ENCODE data around the gene ZBTB48.
"Not testable (repeated sequence)": the region's sequence is repeated elsewhere in the genome, so short reads cannot be mapped to it uniquely, and the experiment has no call there.

Gene ZBTB48

DNA sequence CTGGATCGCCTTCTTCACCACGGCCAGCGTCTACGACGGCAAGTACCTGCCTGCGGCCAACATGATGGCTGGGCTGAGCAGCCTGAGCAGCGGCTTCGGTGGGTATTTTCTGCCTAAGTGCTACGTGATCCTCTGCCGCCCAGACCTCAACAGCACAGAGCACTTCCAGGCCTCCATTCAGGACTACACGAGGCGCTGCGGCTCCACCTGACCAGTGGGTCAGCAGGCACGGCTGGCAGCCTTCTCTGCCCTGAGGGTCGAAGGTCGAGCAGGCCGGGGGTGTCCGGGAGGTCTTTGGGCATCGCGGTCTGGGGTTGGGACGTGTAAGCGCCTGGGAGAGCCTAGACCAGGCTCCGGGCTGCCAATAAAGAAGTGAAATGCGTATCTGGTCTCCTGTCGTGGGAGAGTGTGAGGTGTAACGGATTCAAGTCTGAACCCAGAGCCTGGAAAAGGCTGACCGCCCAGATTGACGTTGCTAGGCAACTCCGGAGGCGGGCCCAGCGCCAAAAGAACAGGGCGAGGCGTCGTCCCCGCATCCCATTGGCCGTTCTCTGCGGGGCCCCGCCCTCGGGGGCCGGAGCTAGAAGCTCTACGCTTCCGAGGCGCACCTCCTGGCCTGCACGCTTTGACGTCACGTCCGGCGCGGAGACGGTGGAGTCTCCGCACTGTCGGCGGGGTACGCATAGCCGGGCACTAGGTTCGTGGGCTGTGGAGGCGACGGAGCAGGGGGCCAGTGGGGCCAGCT lies at the start of gene ZBTB48:
ZBTB48 (plus strand) TSS at position 621 of the 745 bp plus-strand sequence. CDS start 616 bp downstream, outside the sequence.
- DNase-seq = peak; percentile 85 to 99 (median 96)

DNA sequence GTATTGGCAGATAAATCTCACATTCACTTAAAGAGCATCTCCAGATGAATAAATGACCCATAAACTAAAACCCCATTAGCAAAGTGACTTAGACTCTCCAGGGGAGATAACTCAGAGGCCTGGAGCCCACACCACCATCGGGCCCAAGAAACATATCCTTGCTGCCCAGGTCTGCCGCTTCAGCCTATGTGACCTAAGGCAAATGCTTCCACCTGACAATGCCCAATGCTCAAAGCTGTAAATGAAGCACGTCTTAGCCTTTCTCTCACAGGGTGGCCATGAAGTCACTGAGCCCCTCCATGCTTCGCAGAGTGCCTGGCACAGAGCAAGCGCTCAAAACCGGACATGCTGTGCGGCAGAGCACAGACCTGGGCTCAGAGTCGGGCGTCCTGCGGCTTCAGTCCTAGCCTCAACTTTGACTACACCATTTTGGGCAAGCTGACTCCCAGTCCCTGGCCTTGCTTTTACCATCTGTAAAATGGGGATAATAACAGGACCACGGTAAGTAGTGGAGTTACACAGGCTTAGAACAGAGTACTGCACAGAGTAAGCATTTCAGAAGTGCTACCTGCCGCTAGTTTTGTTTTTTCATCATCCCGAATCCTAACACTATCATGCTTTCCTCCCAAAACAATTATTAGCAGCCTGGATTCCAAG lies 49.2 kb upstream of the ZBTB48 start:
- no peak for DNase-seq

DNA sequence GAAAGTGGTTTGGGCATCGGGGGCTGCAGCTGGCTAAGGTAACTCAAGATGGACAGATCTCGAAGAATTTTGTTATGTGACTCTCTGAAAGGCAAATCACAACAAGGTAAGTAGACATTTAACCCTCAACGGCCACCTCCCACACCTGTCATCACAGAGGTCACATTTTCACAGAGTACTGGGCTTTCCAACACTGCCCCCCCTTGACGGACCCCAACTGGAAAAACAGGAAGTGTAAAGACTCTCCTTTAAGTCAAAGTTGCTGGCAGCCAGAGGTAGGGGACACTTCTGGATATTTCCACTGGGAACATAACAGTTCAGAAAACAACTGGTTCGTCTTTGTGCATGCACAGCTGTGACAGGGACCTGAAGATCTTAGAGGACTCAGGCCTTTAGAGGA lies 47.8 kb upstream of the ZBTB48 start:
- DNase-seq = no peak

DNA sequence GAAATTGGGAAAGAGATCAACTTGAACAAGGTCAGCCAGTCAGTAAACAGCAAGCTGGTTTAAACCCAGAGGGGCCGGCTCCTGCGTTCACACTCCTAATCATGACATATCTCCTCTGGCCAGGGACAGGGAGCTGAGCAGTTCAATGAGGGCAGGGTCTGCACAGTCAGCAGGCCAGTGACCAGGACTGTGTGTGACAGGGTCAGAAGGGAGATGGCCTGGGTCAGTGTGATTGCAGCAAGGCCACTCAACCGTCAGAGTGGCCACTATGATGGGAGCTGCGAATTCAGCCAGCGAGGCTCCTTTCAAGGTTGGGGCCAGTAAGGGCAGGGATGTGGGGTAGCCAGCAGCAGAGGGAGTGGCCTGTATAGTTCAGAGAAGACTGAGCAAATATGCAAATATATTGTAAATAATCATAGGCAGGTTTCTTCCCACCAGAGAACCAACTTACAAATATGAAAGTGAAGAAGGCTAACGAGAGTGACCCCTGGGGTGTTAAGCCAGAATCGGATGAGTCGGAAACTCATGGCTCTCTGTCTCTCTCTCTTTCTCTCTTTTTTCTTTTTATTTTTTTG lies 45.5 kb upstream of the ZBTB48 start:
- DNase-seq = no peak

DNA sequence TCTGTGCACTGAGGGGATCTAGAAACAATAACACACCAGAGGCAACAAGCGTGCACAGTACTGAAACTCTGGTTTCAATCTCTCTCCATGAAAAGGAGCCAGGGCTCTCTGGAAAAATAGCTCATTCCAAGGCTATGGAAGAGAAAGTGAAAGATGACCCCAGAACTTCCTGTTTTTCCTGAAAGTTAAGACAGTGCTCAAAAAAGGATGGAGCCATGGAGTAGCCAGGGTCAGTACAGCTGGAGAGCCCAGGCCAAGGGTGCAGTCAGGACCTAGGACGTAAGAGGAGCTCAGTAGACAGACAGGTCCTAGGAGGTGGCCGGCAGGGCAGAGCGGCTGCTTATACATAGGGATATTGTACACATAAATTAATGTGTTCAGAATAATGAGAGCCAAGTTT lies 44.6 kb upstream of the ZBTB48 start:
- no peak for DNase-seq

DNA sequence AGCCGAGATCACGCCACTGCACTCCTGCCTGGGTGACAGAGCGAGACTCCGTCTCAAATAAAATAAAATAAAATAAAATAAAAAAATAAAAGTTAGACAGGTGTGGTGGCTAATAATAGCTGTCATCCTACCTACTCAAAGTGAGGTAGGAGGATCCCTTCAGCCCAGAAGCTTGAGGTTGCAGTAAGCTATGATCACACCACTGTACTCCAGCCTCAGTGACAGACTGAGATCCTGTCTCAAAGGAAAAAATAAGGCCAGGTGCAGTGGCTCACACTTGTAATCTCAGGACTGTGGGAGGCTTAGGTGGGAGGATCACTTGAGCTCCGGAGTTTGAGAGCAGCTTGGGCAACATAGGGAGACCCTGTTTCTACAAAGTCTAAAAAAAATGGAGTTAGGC lies 43.5 kb upstream of the ZBTB48 start:
- DNase-seq = no peak

DNA sequence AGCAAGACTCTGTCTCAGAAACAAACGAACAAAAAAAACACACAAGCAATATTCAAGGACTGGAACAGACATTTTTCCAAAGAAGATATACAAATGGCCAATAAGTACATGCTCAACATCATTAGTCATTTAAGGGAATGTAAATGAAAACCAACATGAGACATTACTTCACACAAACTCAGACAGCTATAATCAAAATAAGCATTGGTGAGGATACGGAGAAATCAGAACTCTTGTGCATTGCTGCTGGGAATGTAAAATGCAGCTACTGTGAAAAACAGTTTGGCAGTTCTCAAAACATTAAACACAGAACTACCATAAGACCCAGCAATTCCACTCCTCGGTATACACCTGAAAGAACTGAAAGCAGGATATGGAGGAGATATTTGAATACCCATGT lies 40.8 kb upstream of the ZBTB48 start:
- no peak for DNase-seq

DNA sequence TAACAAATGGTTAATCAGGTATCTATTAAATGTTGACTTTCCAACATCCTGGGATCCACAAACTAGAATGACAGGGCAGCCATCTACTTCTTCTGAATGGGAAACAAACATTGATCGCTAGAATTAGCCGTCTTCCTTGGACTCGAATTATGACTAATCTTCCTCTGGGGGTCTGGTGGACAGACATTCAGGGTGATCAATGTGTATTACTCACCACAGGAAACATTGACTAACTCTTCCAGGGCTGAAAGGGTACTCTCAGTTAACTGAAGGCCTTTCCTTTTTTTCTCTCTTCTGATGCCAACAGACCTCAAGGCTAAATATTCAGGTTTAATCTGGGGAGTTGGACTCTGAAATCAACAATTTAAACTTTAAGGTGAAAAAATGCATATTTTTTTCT lies 35.0 kb upstream of the ZBTB48 start:
- DNase-seq = no peak

DNA sequence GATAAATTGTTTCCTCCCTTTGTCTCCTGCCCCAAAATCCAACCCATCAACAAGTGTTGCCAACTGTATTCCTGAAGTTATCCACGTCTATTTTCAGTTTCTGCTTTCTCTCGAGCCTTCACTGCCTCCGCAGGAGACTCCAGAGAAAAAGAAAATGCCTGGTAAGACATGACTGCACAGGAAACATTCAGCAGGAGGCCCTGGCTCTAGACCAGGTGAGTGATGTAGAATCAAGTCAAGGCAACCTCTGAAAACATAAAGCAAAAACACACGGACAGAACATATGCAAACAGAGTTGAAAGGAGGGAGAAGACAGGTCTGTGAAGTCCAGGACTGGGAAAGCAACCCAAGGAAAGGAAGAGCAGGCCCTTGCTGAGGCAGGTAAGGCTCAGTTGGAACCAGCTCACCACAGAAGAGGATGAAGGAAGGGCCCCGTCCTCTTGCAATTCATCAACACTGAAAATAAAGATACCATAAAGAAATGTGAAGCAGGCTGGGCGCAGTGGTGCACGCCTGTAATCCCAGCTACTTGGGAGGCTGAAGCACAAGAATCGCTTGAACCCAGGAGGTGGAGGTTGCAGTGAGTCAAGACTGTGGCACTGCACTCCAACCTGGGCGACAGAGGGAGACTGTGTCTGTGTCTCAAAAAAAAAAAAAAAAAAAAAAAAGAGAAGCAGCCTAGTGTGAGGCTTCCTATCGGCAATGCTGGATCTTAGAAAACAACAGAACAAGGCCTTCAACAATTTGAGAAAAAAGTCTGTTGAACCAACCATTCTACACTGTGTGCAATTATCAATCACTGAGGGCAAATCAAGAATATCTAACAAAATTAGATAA lies 34.3 kb upstream of the ZBTB48 start:
- no peak for DNase-seq

DNA sequence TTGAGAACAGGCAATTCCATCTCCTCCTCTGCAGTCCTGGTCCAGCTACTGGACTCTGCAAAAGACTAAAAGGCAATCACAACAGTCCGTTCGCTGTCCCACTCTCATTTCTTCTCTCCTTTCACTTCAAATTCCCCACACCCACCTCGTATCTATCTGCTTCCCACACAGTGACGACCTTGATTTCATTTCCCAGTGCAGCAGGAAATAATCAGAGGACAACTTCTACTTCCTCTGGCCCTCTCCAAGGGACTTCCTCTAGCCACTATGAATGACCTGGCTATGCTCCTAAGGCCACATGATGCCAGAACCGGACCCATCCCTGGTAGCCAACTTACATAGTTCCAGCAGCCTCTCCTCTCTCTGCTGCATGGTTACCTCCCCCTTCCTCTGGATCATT lies 33.5 kb upstream of the ZBTB48 start:
- DNase-seq = no peak

DNA sequence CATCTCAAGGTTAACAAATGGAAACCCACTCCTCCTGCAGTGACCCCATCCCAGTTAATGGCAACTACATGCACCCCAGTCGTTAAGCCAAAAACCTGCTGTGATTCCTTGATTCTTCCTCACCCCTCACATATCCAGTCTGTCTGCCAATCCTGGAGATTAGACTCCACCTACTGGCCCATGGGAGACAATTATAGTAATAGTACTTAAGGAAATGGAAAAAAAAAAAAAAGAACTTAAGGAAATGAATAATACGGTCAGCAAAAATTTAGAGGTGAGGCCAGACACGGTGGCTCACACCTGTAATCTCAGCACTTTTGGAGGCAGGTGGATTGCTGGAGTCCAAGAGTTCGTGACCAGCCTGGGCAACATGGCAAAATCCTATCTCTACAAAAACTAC lies 32.5 kb upstream of the ZBTB48 start:
- no peak for DNase-seq

DNA sequence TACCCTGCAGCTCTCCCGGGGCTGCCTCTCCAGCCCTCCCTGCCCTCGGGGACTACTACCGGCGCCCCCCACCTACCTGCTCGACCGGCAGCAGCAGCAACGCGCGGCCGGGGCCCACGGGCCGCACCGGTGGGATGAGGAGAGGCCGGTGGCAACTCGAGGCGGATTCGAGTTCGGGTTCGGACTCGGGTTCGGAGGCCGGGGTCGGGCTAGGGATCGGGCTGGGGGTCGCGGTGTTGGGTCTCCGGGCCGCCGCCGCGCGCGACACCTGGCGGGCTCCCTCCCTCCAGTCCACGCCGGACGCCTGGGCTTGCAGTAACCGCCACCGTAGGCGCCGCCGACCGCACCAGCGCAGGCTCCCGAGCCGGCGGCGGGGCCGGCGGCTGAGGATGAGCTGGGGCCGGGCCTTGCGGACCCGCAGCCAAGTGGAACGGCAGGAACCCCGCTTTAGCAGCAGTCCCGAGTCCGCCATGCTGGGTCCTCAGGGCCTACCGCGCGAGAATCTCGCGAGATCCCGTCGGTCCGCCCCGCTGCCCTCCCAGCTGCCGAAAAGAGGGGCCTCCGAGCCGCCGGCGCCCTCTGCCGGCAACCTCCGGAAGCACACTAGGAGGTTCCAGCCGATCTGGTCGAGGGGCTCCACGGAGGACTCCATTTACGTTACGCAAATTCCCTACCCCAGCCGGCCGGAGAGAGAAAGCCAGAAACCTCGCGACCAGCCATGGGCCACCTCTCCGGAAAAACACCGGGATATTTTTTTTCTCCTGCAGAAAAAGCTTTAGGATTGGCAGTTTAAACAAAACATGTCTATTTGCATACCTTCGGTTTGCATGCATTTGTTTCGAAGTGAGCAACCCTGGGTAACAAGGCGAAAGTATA lies 25.5 kb upstream of the ZBTB48 start, which contains the start of gene NOL9:
NOL9 (minus strand) TSS at position 483 of the 876 bp plus-strand sequence; CDS start at position 472, 11 bp downstream.
- DNase-seq = peak; percentile 35 to 90 (median 84)

DNA sequence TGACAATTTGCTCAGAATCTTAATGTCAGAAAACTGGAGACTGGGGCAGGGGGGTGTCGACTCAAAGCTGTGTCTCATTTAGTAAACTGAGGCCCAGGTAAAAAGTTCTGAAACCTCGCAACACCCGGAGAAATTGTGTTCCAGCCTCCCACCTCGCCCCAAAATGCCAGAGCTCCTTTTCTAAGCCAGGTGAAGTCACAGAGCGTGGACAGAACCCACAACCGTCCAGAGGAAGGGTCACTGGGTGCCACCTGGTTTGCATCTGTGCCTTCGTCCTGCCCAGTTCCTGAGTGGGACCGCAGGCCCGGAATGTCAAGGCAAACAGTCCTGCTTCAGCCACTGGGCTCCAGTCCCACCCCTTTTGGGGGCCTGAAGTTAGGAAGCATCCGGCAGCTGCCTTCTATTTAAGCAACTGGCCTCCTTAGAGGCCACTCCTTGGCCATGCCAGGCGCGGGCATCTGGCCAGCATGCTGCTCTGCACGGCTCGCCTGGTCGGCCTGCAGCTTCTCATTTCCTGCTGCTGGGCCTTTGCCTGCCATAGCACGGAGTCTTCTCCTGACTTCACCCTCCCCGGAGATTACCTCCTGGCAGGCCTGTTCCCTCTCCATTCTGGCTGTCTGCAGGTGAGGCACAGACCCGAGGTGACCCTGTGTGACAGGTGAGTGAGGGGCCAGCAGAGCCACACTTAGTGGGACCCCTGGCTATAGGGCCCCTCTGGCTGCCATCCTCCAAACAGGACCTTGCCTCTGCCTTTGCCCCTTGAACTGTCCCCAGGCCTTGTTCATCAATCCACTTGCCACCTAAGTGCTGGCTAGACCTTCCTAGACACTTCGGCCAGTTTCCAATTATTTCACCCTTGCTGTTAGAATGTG lies 24.7 kb upstream of the ZBTB48 start, which contains the start of gene TAS1R1:
TAS1R1 (plus strand) TSS at position 401 of the 872 bp plus-strand sequence; CDS start at position 468, 67 bp downstream.
- peak in 7 of 14 donors; percentile 9 to 57 (median 14) for DNase-seq

DNA sequence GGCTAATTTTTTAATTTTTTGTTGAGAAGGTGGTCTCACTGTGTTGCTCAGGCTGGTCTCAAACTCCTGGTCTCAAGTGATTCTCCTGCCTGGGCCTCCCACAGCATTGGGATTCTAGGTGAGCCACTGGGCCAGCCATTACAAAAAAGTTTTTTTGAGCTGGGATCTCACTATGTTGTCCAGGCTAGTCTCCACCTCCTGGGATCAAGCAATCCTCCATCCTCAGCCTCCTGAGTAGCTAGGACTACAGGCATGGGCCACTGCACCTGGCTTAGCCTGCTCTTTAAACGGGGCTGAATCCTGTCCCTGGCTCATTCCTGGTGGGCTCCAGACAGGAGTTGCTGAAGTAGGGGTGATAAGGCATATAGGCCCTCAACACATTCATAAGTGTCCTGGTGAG lies 22.2 kb upstream of the ZBTB48 start:
- no peak for DNase-seq

DNA sequence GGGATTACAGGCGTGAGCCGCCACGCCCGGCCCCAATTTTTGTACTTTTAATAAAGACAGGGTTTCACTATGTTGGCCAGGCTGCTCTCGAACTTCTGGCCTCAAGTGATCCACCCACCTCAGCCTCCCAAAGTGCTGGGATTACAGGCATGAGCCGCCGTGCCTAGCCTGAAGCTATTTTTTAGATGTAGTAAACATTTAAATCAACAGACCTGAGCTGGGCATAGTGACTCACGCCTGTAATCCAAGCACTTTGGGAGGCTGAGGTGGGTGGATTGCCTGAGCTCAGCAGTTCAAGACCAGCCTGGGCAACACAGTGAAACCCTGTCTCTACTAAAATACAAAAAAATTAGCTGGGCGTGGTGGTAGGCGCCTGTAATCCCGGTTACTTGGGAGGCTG lies 20.6 kb upstream of the ZBTB48 start:
- DNase-seq = not testable (repeated sequence)

DNA sequence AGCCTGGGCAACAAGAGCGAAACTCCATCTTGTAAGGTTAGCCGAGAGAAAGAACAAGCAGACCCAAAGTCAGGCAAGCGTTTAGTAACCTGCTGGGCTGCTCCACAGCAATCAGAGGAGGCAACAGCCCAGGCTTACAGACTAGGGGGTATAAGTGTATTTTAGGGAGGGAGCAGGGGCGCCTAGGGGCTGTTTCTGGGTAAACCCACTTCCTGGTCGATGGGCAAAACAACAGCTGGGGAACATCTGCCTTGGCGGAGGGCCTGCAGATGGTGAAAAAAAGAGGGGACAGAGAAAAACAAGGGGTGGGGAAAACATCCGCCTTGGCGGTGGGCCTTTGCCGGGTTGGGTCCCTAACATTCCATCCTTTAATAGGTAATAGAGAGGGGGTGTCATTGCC lies 19.5 kb upstream of the ZBTB48 start:
- no peak for DNase-seq

DNA sequence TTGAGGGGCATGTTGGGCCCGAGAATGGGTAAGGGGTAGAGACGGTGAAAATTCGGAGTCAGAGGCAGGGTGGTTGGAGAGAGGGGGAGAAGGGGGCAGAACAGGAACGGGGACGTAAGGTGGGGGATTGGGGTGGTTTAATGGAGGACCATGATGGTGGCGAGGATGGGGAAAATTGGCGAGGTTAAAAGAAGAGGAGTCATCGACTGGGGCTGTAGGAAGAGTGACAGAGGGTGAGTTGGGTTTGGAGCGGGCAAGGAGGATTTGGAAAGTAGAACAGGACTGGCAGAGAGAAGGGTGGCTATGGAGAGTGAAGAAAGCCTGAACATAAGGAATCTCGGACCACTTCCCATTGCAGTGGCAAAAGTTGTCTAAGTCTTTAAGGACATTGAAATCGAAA lies 10.8 kb upstream of the ZBTB48 start:
- DNase-seq = no peak

DNA sequence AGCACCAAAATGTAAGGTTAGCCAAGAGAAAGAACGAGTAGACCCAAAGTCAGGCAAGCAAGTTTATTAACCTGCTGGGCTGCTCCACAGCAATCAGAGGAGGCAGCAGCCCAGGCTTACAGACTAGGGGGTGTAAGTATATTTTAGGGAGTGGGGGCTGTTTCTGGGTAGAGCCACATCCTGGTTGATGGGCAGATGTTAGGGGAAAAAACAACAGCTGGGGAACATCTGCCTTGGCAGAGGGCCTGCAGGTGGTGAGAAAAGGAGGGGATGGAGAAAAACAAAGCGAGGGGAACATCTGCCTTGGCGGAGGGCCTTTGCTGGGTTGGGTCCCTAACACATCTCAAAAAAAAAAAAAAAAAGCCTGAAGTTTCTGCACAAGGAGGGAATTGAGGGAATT lies 9.7 kb upstream of the ZBTB48 start:
- no peak for DNase-seq

DNA sequence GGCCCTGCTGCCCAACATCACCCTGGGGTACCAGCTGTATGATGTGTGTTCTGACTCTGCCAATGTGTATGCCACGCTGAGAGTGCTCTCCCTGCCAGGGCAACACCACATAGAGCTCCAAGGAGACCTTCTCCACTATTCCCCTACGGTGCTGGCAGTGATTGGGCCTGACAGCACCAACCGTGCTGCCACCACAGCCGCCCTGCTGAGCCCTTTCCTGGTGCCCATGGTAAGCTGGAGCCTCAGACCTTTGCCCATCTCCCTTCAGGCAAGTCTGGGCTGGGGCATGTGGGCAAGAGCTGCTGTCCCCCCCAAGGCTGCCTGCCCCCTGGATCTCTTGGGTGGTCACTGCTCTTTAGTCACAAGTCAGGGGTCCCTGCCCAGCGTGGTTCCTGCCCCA lies 8.8 kb upstream of the ZBTB48 start:
- no peak for DNase-seq

DNA sequence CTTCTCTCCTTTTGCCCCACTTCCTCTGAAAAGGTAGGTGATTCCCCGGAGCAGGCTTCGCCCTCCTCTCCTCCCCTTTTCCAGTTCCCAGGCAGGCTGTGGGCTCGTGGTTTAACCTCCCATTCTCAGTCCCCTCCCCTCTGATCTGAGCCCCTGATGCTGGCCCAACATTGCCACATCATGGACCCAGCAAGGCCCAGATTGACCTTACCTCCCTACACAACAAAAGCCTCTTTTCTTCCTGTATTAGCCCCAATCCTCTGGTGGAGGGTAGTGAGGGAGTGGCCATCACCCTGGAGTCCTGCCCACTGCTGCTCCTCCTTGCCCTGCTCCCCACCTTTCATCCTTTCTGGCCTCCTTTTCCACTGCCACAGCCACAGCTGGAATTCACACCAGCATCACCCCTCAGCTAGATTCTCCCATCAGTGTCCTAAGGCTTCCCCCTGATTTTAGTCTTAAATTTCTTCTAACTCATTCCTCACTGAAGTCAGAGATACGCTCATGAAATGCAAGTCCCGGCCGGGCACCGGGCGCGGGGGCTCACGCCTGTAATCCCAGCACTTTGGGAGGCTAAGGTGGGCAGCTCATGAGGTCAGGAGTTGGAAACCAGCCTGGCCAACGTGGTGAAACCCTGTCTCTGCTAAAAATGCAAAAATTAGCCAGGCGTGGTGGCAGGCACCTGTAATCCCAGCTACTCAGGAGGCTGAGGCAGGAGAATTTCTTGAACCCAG lies 7.0 kb upstream of the ZBTB48 start:
- DNase-seq = no peak
